GM18499 (cell line): ENCODE results near the gene KLB.
"Not testable (repeated sequence)": the region's sequence is repeated elsewhere in the genome, so short reads cannot be mapped to it uniquely, and the experiment has no call there.

Experiments used
- ATAC-seq: cut with Tn5 transposase; IDR thresholded peaks from one replicate; pipeline ENCODE4 v1.9.1; 2021; ENCODE audit warnings: moderate number of reproducible peaks; ENCODE audit not compliant: insufficient read depth, unreplicated experiment

The KLB gene

GRCh38 chr4:39422247-39422646 lies 15.5 kb downstream of the KLB start:
- ATAC-seq, result no peak

- not testable (repeated sequence) for ATAC-seq
These were observed 18.6 kb downstream of the KLB start for GRCh38 chr4:39425297-39425696.

- no peak for ATAC-seq
These were observed 20.0 kb downstream of the KLB start for GRCh38 chr4:39426728-39427127.

- no peak for ATAC-seq
These were observed 20.9 kb downstream of the KLB start for GRCh38 chr4:39427520-39428114.

GRCh38 chr4:39429476-39430334 lies 23.0 kb downstream of the KLB start:
- no peak for ATAC-seq

GRCh38 chr4:39433878-39434492 lies 27.3 kb downstream of the KLB start:
- no peak for ATAC-seq

- no peak for ATAC-seq
These were observed 29.2 kb downstream of the KLB start for GRCh38 chr4:39435659-39436563.

GRCh38 chr4:39441593-39441992 lies 34.9 kb downstream of the KLB start:
- no peak for ATAC-seq

GRCh38 chr4:39442998-39443397 lies 36.3 kb downstream of the KLB start:
- ATAC-seq, result no peak

- ATAC-seq, result no peak
These were observed 39.7 kb downstream of the KLB start for GRCh38 chr4:39446483-39446841.

GRCh38 chr4:39446842-39447573 lies 40.3 kb downstream of the KLB start:
- peak; percentile 74 for ATAC-seq

GRCh38 chr4:39450618-39451017 lies 43.9 kb downstream of the KLB start:
- no peak for ATAC-seq

- ATAC-seq, result no peak
These were observed 44.8 kb downstream of the KLB start for GRCh38 chr4:39451423-39452023.

- ATAC-seq, result no peak
These were observed 45.6 kb downstream of the KLB start for GRCh38 chr4:39452153-39452859.

GRCh38 chr4:39452860-39453587 lies 46.3 kb downstream of the KLB start:
- no peak for ATAC-seq

GRCh38 chr4:39453738-39454137 lies 47.0 kb downstream of the KLB start:
- ATAC-seq, result no peak

GRCh38 chr4:39455486-39455885 lies 48.8 kb downstream of the KLB start:
- no peak for ATAC-seq
